Hepatocyte (in vitro differentiated cells): ENCODE data around the gene CDHR2.

Experiments
- CTCF ChIP-seq: fragments of 200-600 bp; sonication (generic); IDR thresholded peaks from 2 replicates; pipeline ENCODE4 v1.5.1; 2016; ENCODE audit warnings: antibody characterized with exemption, mild to moderate bottlenecking; ENCODE audit not compliant: poor library complexity
- EZH2 ChIP-seq: fragments of 200-600 bp; sonication (generic); IDR thresholded peaks from 2 replicates; pipeline ENCODE4 v1.6.1; 2016; ENCODE audit warnings: antibody characterized with exemption, mild to moderate bottlenecking, borderline replicate concordance

GRCh38 chr5:176625966-176626875 is 77.1 kb downstream of the CDHR2 start:
- no peak for TF ChIP-seq EZH2
- no peak for TF ChIP-seq CTCF
